ENCODE results near the gene TMPRSS11F. TPM values are rescaled to one million over a fixed set of nuclear protein-coding genes. Genes with fewer than 3 reads are reported as not detected.

The TMPRSS11F gene
- polyA plus RNA-seq, 3 donors from 2014 or later = not detected

GRCh38 chr4:68141852-68142251, 12.2 kb upstream of the TMPRSS11F start:
- Mint-ChIP-seq H3K4me3 (no peak overlapping the region), H3K27ac (no peak overlapping the region)
- DNase-seq = no peak

DNA sequence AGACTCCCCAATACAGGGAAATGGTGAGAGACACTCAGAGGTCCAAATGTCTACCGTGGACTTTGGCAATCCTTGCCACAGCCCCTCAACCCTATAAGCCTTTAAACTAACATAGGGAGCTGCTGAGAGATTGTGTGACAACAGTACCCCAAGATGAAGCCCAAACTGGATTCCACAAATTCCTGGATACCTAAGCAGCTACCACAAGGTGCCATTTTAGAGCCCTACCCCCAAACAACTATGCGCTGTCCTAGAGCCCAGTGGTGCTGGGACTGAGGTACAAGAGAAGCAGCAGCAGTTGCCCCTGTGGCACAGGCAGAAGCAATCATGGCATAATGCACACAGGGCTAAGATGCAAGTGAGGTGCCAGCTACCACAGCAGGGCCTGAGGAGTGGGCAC, 2.7 kb upstream of the TMPRSS11F start:
- Mint-ChIP-seq H3K4me1 (no peaks in the 10 kb centered on the region), H3K36me3 (no peaks in the 10 kb centered on the region), H3K27ac (no peak overlapping the region), H3K9me3 (peaks cover 0 to 15% (median 2%) of the 10 kb centered on the region in 6 donors), H3K27me3 (ENCODE audit: low read depth in 3 of 3) (peaks cover 0 to 3% (median 2%) of the 10 kb centered on the region in 3 donors), H3K4me3 (no peak overlapping the region)
- no peak for DNase-seq

More at GRCh38 chr4:68141852-68142251, 12.2 kb upstream of the TMPRSS11F start:
- Mint-ChIP-seq H3K9me3 (peaks cover 0 to 3% (median 0%) of the 10 kb centered on the region in 6 donors), H3K4me1 (no peaks in the 10 kb centered on the region), H3K36me3 (no peaks in the 10 kb centered on the region), H3K27me3 (ENCODE audit: low read depth in 3 of 3) (no peaks in the 10 kb centered on the region)

GRCh38 chr4:68124262-68124661, 5.4 kb downstream of the TMPRSS11F start:
- DNase-seq = no peak
- H3K9me3 Mint-ChIP-seq = no peaks in the 10 kb centered on the region
- H3K36me3 Mint-ChIP-seq = no peaks in the 10 kb centered on the region
- peaks cover 0 to 2% (median 0%) of the 10 kb centered on the region in 3 donors for H3K27me3 Mint-ChIP-seq (ENCODE audit: low read depth in 3 of 3)
- no peak overlapping the region for H3K27ac Mint-ChIP-seq
- H3K4me1 Mint-ChIP-seq = no peaks in the 10 kb centered on the region
- no peak overlapping the region for H3K4me3 Mint-ChIP-seq

DNA sequence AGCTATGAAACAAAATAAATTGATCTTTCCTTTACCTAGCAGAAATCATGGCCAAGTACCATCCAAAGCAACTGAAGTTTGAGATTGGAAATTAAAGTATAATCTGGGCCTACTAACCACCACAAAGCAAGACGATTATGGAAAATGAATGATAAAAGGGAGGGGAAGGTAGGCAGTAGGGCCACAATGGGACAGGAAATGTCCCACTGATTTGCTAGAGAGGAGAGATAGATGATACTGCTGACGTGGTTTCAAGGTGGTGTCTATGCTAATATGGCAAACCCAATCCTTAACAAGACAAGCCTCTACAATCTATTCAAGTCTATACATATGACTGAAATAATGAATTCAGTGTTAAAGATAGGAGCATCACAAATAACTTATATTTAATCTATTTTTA, 6.1 kb downstream of the TMPRSS11F start:
- no peaks in the 10 kb centered on the region for H3K36me3 Mint-ChIP-seq
- no peak for DNase-seq
- H3K27ac Mint-ChIP-seq = no peak overlapping the region
- peaks cover 0 to 2% (median 0%) of the 10 kb centered on the region in 3 donors for H3K27me3 Mint-ChIP-seq (ENCODE audit: low read depth in 3 of 3)
- no peaks in the 10 kb centered on the region for H3K4me1 Mint-ChIP-seq
- no peak overlapping the region for H3K4me3 Mint-ChIP-seq
- no peaks in the 10 kb centered on the region for H3K9me3 Mint-ChIP-seq

DNA sequence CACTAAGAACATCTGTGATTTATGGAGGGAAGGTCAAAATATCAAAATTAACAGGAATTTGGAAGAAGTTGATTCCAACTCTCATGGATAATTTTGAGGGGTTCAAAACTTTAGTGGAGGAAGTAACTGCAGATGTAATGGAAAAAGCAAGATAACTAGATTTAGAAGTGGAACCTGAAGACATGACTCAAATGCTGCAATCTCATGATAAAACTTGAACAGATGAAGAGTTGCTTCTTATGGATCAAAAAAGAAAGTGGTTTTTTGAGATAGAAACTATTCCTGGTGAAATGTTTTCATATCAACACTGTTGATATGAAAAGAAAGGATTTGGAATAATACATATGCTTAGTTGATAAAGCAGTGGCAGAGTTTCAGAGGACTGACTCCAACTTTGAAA, 9.7 kb downstream of the TMPRSS11F start:
- Mint-ChIP-seq H3K36me3 (no peaks in the 10 kb centered on the region), H3K27ac (no peak overlapping the region), H3K4me1 (no peaks in the 10 kb centered on the region), H3K27me3 (ENCODE audit: low read depth in 3 of 3) (peaks cover 0 to 2% (median 0%) of the 10 kb centered on the region in 3 donors), H3K9me3 (peaks cover 0 to 7% (median 0%) of the 10 kb centered on the region in 6 donors), H3K4me3 (no peak overlapping the region)
- DNase-seq = no peak

DNA sequence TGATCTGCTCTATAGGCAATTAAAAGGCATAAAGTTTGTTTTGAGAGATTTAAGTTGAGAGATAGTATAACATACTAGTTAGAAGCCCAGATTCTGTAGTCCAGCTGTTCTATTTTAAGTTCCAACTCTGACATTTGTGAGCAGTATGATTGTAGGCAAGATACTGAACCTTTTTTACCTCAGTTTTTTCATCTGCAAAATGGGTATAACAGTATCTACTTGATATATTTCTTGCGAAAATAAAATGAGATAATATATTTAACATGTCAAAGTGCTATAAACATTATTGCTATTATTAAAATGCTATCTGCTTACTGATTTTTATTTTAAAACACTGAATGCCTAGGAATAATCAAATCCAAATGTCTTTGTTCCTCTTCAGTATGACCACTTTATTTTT, 19.2 kb downstream of the TMPRSS11F start:
- Mint-ChIP-seq H3K36me3 (no peaks in the 10 kb centered on the region), H3K4me3 (no peak overlapping the region), H3K27me3 (ENCODE audit: low read depth in 3 of 3) (peaks cover 0 to 3% (median 0%) of the 10 kb centered on the region in 3 donors), H3K27ac (no peak overlapping the region), H3K4me1 (no peaks in the 10 kb centered on the region), H3K9me3 (peaks cover 0 to 7% (median 3%) of the 10 kb centered on the region in 6 donors)
- no peak for DNase-seq

GRCh38 chr4:68109868-68110267, 19.8 kb downstream of the TMPRSS11F start:
- DNase-seq = no peak
- H3K27me3 Mint-ChIP-seq (ENCODE audit: low read depth in 3 of 3) = peaks cover 0 to 3% (median 0%) of the 10 kb centered on the region in 3 donors
- no peaks in the 10 kb centered on the region for H3K4me1 Mint-ChIP-seq
- H3K36me3 Mint-ChIP-seq = no peaks in the 10 kb centered on the region
- peaks cover 0 to 7% (median 3%) of the 10 kb centered on the region in 6 donors for H3K9me3 Mint-ChIP-seq
- H3K4me3 Mint-ChIP-seq = no peak overlapping the region
- no peak overlapping the region for H3K27ac Mint-ChIP-seq

DNA sequence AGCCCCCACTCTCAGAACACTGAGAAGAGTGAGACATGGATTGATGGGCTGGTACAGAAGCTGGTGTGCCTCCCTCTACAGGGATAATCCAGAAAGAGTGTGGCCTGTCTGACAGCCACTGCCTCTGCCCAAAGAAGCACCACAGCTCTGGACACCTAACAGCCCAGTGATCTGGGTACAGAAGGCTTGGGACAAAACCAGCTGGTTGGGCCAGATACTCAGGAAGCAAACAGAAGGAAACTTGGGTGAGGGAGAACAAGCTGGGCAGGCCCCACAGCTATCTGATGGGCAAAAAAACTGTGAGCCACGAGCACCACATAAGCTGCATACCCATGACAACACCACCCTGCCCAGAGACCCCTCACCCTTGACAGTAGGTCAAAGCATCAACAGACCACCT, 46.9 kb downstream of the TMPRSS11F start:
- Mint-ChIP-seq H3K4me3 (no peak overlapping the region), H3K9me3 (peaks cover 0 to 15% (median 9%) of the 10 kb centered on the region in 6 donors), H3K4me1 (no peaks in the 10 kb centered on the region), H3K36me3 (no peaks in the 10 kb centered on the region), H3K27me3 (ENCODE audit: low read depth in 3 of 3) (peaks cover 0 to 6% (median 3%) of the 10 kb centered on the region in 3 donors), H3K27ac (no peak overlapping the region)
- no peak for DNase-seq

DNA sequence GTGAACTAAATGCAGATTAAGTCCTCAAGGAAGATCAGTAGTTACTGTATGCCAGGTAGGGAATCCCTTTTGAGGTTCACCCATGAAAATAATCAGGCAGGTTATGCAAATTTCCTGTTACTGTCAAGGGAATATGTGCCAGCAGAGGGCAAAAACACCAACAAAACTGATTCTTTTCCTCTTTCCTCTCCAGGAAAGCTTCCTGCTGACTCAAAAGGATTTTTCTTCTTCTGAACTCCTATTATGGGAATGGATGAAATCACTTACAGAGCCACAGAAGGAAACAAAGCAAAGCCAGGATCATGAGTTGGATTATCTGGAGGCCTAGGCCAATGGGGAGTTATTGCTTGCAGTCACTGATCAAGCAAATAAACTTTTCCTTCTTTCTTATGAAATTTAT, 49.7 kb downstream of the TMPRSS11F start:
- DNase-seq = no peak

GRCh38 chr4:68077737-68078136, 51.9 kb downstream of the TMPRSS11F start:
- Mint-ChIP-seq H3K4me1 (no peaks in the 10 kb centered on the region), H3K36me3 (no peaks in the 10 kb centered on the region), H3K27me3 (ENCODE audit: low read depth in 3 of 3) (peaks cover 0 to 3% (median 3%) of the 10 kb centered on the region in 3 donors), H3K4me3 (no peak overlapping the region), H3K27ac (no peak overlapping the region), H3K9me3 (peaks cover 0 to 7% (median 0%) of the 10 kb centered on the region in 6 donors)
- no peak for DNase-seq

More for the DNA sequence above, 49.7 kb downstream of the TMPRSS11F start:
- peaks cover 0 to 4% (median 3%) of the 10 kb centered on the region in 3 donors for H3K27me3 Mint-ChIP-seq (ENCODE audit: low read depth in 3 of 3)
- H3K27ac Mint-ChIP-seq = no peak overlapping the region
- H3K36me3 Mint-ChIP-seq = no peaks in the 10 kb centered on the region
- peaks cover 0 to 12% (median under 1%) of the 10 kb centered on the region in 6 donors for H3K9me3 Mint-ChIP-seq
- no peaks in the 10 kb centered on the region for H3K4me1 Mint-ChIP-seq
- no peak overlapping the region for H3K4me3 Mint-ChIP-seq

DNA sequence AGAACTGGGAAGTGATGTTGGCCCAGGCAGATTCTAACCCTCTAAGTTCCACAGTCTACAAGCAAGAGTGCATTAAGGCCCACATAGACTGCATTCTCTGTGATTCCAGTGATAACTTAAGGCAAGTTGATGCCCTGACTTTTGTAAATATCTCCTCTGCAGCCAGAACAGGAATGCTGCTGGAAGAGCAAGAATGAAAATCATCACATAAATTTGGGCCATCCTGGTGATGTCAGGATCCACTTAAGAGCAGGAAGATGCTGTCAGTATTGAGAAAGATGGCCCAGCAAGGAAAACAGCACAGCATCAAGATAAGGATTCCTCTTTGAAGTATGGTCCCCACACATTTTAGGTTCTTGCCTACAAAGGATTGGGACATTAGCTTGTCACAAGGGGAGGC, 52.4 kb downstream of the TMPRSS11F start:
- peaks cover 0 to 4% (median 3%) of the 10 kb centered on the region in 3 donors for H3K27me3 Mint-ChIP-seq (ENCODE audit: low read depth in 3 of 3)
- no peak overlapping the region for H3K4me3 Mint-ChIP-seq
- H3K36me3 Mint-ChIP-seq = no peaks in the 10 kb centered on the region
- peaks cover 0 to 7% (median 0%) of the 10 kb centered on the region in 6 donors for H3K9me3 Mint-ChIP-seq
- DNase-seq = no peak
- H3K27ac Mint-ChIP-seq = no peak overlapping the region
- no peaks in the 10 kb centered on the region for H3K4me1 Mint-ChIP-seq

GRCh38 chr4:68076194-68076593, 53.5 kb downstream of the TMPRSS11F start:
- H3K4me1 Mint-ChIP-seq = no peaks in the 10 kb centered on the region
- peaks cover 0 to 4% (median 3%) of the 10 kb centered on the region in 3 donors for H3K27me3 Mint-ChIP-seq (ENCODE audit: low read depth in 3 of 3)
- peaks cover 0 to 7% (median 0%) of the 10 kb centered on the region in 6 donors for H3K9me3 Mint-ChIP-seq
- no peaks in the 10 kb centered on the region for H3K36me3 Mint-ChIP-seq
- no peak for DNase-seq
- no peak overlapping the region for H3K4me3 Mint-ChIP-seq
- no peak overlapping the region for H3K27ac Mint-ChIP-seq

GRCh38 chr4:68074397-68074796, 55.3 kb downstream of the TMPRSS11F start:
- no peak overlapping the region for H3K27ac Mint-ChIP-seq
- no peaks in the 10 kb centered on the region for H3K36me3 Mint-ChIP-seq
- H3K4me1 Mint-ChIP-seq = no peaks in the 10 kb centered on the region
- H3K4me3 Mint-ChIP-seq = no peak overlapping the region
- peaks cover 0 to 7% (median 0%) of the 10 kb centered on the region in 6 donors for H3K9me3 Mint-ChIP-seq
- no peak for DNase-seq
- peaks cover 0 to 4% (median 3%) of the 10 kb centered on the region in 3 donors for H3K27me3 Mint-ChIP-seq (ENCODE audit: low read depth in 3 of 3)

DNA sequence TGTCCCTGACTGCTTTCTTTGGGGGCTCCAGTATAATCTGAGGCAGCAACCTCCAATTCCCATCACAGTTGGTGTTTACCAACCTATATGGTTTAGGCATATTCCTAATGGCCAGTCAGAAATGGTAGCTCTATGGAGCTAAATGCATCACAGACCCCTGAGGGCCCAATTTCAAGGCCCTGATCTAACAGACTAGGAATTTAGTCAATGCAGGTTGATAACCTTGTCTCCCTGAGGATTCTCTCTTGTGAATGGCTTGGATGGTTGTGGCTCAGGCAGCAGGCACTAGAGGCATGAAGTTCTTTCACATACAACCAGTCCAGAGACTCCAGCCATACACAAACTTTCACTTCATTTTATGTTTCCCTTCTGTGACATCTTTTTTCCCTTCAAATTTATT, 59.4 kb downstream of the TMPRSS11F start:
- Mint-ChIP-seq H3K9me3 (peaks cover 0 to 13% (median 0%) of the 10 kb centered on the region in 6 donors), H3K27ac (no peak overlapping the region), H3K4me3 (no peak overlapping the region), H3K27me3 (ENCODE audit: low read depth in 3 of 3) (peaks cover 0 to 4% (median 0%) of the 10 kb centered on the region in 3 donors), H3K4me1 (no peaks in the 10 kb centered on the region), H3K36me3 (no peaks in the 10 kb centered on the region)
- no peak for DNase-seq

GRCh38 chr4:68062501-68062900, 67.2 kb downstream of the TMPRSS11F start:
- Mint-ChIP-seq H3K4me3 (no peak overlapping the region), H3K4me1 (no peaks in the 10 kb centered on the region), H3K36me3 (no peaks in the 10 kb centered on the region), H3K27ac (no peak overlapping the region), H3K27me3 (ENCODE audit: low read depth in 3 of 3) (no peaks in the 10 kb centered on the region), H3K9me3 (peaks cover 0 to 9% (median 2%) of the 10 kb centered on the region in 6 donors)
- DNase-seq = no peak

All from immature natural killer cell (primary cell).